GM21381 (cell line): ENCODE measurements around the gene NETO2.

ENCODE experiments used
- ATAC-seq: cut with Tn5 transposase; IDR thresholded peaks from one replicate; pipeline ENCODE4 v1.9.1; 2021; ENCODE audit warnings: mild to moderate bottlenecking, moderate library complexity; ENCODE audit not compliant: unreplicated experiment

NETO2 gene

DNA sequence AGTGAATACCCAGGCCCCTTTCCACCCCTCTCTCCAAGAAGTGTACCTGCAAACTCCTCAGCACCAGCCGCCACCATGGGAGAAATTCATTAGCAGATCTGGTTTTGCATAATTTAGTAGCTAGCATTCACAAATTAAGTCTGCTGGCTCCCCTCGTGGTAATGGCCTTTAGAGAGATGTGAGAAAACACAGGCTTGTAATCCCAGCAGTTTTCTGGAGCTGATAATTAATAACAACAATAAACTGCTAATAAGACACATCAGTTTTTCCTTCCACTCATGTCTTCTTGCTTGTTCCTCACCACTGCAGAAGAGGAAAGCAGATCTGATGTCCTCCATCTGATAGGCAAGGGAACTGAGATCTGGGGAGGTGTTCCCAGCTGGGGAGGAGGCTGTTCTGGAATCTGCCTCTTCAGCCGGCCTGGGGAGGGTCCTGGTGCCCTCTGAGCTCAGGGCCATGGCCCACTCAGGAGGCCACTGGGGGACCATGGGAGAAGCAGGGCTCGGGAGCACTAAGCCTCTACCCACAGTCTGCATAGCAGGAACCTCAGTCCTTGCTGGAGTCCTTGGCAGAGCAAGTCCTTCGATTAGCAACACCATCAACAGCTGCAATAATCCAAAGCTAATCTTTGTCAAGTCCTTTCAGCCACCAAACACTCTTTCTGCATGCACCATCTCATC lies 96.1 kb downstream of the NETO2 start:
- ATAC-seq = no peak

DNA sequence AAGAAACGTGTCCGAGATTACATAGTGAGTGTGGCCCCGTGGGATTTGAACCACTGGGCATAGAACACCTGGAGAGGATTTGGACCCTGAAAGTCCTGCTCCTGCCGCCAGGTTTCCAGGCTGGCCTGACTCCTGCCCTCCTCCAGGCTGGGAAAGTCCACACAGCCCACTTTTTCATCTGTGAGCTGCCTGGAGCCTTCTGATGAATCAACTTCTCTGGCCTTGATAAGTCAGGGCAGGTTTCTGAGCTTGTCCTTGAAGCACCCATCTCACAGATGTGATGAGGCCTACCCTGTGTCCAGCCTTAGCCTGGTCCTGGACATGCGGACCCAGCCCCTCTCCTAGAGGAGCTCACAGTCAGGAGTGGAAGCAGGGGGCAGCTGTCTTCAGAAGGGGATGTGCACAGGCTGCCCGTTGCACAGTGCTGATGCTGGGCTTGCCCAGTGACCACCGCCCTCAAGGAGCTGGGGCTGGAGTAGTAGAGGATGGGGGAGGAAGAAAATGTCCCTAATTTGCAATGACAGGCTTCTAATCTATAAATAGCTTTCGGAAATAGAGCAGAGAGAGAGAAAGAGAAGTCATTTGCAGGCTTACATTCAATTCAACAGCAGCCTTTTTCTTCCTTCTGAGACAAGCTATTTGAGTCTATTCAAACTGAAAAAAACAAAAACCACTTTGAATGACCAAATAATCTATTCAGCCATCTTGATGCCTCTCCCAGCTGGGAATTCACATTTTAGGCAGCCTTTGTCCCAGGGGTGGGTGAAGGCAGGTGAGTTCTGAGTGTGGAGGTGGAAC lies 96.8 kb downstream of the NETO2 start:
- ATAC-seq = no peak

DNA sequence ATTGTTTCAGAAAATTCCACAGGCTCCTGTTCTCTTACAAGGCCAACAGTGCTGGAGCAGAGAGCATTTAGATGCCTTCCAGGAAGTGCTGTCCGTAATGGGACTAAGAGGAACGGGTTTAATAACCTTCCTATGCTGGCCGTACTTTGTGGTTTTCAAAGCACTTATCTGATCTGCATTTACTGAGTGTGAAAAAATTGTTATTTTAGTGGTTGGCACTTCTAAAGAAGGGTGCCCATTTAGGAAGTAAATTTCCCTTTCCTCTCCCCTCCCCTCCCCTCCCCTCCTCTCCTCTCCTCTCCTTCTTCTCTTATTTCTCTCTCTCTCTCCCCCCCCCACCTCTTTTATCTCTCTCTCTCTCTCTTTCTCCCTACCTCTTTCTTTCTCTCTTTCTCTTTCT lies 98.3 kb downstream of the NETO2 start:
- ATAC-seq = no peak

DNA sequence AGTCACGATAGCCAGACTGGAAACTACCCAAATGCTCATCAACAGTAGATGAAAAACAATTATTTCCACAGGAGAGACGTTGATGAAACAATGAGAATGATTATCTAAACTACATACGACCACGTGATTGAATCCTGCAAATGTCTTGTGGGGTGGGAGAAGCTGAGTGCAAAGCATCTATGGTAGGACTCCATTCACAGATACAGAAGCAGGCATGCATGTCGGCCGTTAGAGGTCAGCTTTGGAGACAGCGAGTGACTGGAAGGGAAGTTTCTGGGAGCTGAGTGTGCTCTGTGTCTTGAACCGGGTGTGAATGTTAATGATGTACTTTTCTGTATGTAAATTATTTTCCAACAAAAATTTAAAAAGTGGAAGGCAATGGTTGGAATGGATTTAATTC lies 98.7 kb downstream of the NETO2 start:
- no peak for ATAC-seq

DNA sequence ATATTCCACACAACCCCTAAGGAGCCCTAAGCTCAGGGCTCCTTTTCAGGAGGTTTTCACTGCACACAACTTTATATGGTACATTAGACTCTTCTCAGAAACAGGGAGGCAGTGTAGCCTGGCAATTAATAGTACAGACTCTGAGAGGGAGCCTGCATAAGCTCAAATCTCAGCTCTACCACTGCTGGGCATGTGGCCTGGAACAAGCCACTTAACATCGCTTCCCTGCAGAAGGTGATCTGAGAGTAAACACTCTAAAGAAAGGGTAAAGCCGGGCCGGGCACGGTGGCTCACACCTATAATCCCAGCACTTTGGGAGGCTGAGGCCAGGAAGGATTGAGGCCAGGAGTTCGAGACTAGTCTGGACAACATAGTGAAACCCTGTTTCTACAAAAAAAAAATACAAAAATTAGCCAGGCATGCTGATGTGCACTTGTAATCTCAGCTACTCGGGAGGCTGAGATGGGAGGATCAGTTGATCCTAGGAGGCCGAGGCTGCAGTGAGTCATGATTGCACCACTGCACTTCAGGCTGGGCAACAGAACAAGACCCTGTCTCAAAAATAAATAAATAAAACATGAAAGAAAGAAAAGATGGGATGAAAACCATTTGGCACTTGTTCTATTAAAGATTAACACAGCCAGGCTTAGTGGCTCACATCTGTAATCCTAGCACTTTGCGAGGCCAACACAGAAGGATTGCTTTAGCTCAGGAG lies 99.6 kb downstream of the NETO2 start:
- ATAC-seq = no peak

DNA sequence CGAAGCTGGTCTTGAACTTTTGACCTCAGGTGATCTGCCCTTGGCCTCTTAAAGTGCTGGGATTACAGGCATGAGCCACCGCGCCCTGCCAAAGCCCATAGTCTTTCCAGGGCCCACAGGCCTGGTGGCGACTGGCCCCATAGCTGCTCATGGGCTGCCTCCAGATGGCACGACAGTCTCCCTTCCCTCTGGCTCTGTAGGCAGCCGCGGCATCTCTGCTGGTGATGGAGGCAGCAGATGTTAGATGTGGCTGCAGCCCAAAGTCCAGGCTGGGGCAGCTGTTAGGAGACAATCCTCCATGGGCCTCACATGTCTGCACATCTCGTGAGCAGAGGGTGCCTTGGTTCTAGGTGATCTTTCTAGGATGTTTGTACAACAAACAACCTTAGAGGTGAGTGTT lies 100.5 kb downstream of the NETO2 start:
- no peak for ATAC-seq

DNA sequence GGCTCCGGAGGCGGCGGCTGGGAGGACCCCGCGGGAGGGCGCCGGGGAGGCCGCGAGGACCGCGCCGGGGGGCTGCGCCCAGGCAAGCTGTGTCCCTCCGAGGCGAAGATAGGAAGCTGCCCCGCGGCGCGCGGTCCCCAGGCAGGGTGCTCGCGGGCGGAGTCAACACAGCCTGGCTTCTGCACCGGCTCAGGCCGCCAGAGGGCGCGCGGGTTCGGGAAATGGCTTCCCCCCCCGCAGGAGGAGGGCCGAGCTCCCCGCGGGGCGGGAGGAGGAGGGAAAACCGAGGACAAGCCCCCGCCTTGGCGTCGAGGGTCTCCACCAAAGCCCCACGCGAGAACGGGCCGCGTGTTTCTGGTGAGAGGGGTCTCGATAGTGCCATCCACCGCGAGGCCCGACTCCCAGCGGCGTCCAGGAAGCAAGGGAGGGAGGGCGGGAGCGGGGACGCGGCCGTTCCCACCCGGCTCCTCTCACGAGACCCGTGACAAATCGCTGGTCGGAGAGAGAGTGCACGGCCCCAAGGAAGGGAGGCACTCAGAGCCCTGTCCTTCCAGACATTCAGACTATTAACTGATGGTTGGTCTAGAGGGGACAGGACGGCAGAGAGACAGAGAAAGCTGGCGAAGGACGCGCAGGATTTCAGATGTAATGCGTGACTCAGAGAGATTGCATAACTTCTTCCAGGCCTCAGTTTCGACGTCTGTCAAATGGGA lies 105.8 kb downstream of the NETO2 start:
- peak; percentile 93 for ATAC-seq

DNA sequence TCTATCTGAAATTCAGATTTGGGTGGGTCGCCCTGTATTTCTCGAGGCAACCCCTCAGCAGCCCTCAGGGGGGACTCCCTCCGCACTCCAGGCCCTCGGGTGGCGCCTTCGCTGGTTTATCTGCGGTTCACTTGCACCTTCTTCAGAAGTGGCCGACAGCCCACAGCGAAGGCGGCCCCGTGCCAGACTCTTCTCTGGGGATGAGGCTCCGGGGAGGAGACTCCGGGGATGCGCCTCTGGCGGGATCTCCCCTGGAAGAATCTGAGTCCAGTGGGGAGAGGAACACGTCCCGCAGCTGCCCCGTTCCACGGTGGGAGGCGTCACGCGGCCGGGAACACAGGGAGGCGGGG lies 106.4 kb downstream of the NETO2 start:
- ATAC-seq = peak; percentile 23

DNA sequence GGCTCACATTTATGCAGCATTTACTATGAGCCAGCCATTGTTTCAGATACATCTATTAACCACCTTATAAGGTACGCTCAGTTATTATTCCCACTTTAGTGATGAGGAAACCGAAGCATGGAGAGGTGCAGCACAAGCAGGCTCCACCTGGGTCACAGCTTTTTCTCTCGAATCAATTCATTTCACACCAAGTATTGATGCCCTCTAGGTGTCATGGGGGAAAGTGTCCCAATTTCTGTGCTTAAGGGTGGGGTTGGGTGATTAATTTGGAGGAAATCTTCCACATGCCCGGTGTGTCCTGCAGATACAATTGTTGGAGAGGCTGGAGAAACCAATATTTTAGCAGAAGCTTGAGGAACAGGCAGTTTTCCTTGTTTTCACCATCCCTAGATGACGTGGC lies 107.5 kb downstream of the NETO2 start:
- no peak for ATAC-seq

DNA sequence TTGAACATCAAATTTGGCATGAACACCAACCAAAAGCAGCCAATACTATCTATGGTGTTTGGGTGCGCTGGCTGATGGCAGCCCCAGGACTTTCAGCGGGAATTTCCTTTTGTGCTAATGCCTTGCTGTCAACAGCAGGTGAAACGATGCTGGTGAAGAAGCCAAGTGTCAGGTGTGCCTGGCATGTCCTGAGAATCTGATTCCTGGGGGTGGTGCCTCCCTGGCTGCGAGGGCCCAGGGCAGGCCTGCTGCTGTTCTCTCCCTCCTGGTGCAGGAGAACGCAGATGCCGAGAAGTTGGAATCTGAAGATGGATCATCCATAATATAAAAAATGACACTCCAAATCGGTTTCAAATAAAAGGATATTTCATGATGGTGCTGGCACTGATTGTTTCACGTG lies 108.3 kb downstream of the NETO2 start:
- no peak for ATAC-seq

DNA sequence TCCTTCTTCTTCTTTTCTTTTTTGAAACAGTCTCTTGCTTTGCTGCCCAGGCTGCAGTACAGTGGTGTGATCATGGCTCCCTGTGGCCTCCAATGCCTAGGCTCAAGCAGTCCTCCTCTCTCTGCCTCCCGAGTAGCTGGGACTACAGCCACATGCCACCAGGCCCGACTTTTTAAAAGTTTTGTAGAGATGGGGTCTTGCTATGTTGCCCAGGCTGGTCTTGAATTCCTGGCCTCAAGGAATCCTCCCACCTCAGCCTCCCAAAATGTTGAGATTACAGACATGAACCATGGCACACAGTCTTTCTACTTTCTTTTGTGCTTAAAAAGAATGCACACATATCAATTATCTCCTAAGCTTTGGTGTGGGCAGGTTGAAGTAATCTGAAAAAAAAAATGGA lies 109.3 kb downstream of the NETO2 start:
- ATAC-seq = no peak

DNA sequence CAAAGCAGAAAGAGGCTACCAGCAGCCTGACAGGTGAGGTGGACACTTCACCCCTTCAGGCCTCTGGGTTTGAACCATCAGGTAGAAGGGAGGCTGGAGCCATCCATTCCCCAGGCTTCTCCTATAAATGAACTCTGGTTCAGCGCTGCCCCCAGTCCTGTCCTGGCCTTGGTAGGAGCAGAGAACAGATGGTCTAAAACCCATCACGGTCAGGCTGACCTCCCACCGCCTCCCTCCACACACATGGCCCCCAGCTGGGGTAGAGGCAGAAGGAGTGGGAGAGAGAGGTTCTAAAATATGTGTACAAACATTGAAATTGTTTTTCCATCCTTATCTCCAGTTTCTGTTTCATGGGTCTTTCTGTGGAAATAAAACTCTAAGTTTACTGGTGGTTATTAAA lies 110.6 kb downstream of the NETO2 start:
- ATAC-seq = no peak

DNA sequence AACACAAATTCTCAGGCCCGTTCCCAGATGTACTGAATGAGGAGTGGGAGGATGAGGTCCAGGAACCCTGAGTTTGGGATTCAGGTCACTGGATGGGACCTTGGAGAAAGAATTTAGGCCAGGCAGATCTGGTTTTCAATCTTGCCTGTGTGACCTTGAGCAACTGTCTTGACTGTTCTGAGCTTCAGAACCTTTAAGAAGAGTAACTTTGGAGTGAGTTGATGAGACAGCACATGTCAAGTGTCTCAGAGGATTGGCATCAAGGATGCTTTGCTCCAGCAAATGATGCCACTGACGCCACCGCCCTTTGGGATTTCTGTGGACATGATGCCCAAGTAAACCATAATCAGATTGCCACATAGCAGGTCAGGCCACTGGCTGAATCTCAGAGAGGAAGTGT lies 114.0 kb downstream of the NETO2 start:
- ATAC-seq = no peak

DNA sequence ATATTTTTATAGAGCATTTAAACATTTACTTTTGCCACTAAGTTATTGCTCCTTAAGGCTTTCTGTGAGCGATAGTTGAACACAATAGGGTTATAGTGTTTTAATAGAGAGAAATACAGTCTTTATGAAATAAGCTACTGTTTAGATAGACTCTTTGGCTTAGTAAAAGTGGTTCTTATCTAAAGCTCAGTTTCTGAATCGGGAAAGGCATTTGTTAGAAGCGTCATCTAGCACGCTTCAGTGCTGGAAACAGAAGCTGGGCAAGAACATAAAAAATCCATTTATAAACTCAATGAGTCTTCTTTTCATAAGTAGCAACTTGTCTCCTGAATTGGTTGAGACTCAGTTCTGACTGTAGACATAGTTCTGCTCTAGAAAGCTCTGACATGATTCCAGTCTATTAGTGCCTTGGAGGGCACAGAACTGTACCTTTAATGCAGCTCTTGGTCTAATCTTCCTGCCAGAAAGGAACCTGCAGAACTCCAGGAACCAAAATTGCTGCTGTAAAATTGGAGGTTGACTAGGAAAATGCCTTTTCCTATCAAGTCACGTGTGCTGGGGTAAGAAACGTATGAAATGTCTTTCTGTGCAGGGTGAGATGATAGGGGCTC lies 114.9 kb downstream of the NETO2 start:
- no peak for ATAC-seq
